Measurements from ENCODE around the gene MAD2L1BP. TPM values are rescaled to one million over a fixed set of nuclear protein-coding genes. Genes with fewer than 3 reads are reported as not detected.

MAD2L1BP gene
- total RNA-seq, 1 donor from 2014 or later, result 22.8 TPM

- TF ChIP-seq CTCF (IDR thresholded peaks at IDR 0.05), result no peak
- Mint-ChIP-seq H3K27me3 (ENCODE audit: low read depth) (no peaks in the 10 kb centered on the region), H3K4me3 (ENCODE audit: unreplicated experiment) (no peak overlapping the region), H3K36me3 (ENCODE audit: low read depth) (peaks cover 16% of the 10 kb centered on the region), H3K4me1 (ENCODE audit: low read depth) (peaks cover 22% of the 10 kb centered on the region), H3K9me3 (ENCODE audit: low read depth) (no peaks in the 10 kb centered on the region), H3K27ac (ENCODE audit: unreplicated experiment) (no peak overlapping the region)
- no peak for DNase-seq (ENCODE audit: low spot score)
These were observed 35.0 kb downstream of the MAD2L1BP start for GRCh38 chr6:43670623-43670986.

- H3K4me3 Mint-ChIP-seq (ENCODE audit: unreplicated experiment), result no peak overlapping the region
- no peaks in the 10 kb centered on the region for H3K27me3 Mint-ChIP-seq (ENCODE audit: low read depth)
- H3K27ac Mint-ChIP-seq (ENCODE audit: unreplicated experiment), result no peak overlapping the region
- TF ChIP-seq CTCF (IDR thresholded peaks at IDR 0.05), result no peak
- no peak for DNase-seq (ENCODE audit: low spot score)
- H3K9me3 Mint-ChIP-seq (ENCODE audit: low read depth), result no peaks in the 10 kb centered on the region
- peaks cover 19% of the 10 kb centered on the region for H3K36me3 Mint-ChIP-seq (ENCODE audit: low read depth)
- peaks cover 22% of the 10 kb centered on the region for H3K4me1 Mint-ChIP-seq (ENCODE audit: low read depth)
These were observed 35.6 kb downstream of the MAD2L1BP start for GRCh38 chr6:43671011-43671800.

- H3K4me1 Mint-ChIP-seq (ENCODE audit: low read depth), result peaks cover 22% of the 10 kb centered on the region
These were observed 36.4 kb downstream of the MAD2L1BP start for GRCh38 chr6:43671801-43672690.

GRCh38 chr6:43673444-43674084, 37.9 kb downstream of the MAD2L1BP start:
- H3K4me1 Mint-ChIP-seq (ENCODE audit: low read depth), result peaks cover 8% of the 10 kb centered on the region
- no peaks in the 10 kb centered on the region for H3K9me3 Mint-ChIP-seq (ENCODE audit: low read depth)
- peaks cover 28% of the 10 kb centered on the region for H3K36me3 Mint-ChIP-seq (ENCODE audit: low read depth)
- no peak overlapping the region for H3K27ac Mint-ChIP-seq (ENCODE audit: unreplicated experiment)
- H3K27me3 Mint-ChIP-seq (ENCODE audit: low read depth), result no peaks in the 10 kb centered on the region
- no peak for TF ChIP-seq CTCF (IDR thresholded peaks at IDR 0.05)
- no peak overlapping the region for H3K4me3 Mint-ChIP-seq (ENCODE audit: unreplicated experiment)
- no peak for DNase-seq (ENCODE audit: low spot score)

More at GRCh38 chr6:43671801-43672690, 36.4 kb downstream of the MAD2L1BP start:
- no peak for TF ChIP-seq CTCF (IDR thresholded peaks at IDR 0.05)
- Mint-ChIP-seq H3K36me3 (ENCODE audit: low read depth) (peaks cover 19% of the 10 kb centered on the region), H3K27ac (ENCODE audit: unreplicated experiment) (no peak overlapping the region), H3K27me3 (ENCODE audit: low read depth) (no peaks in the 10 kb centered on the region), H3K9me3 (ENCODE audit: low read depth) (no peaks in the 10 kb centered on the region), H3K4me3 (ENCODE audit: unreplicated experiment) (no peak overlapping the region)
- DNase-seq (ENCODE audit: low spot score), result no peak

GRCh38 chr6:43674291-43674690, 38.7 kb downstream of the MAD2L1BP start:
- no peak for DNase-seq (ENCODE audit: low spot score)
- no peak overlapping the region for H3K27ac Mint-ChIP-seq (ENCODE audit: unreplicated experiment)
- H3K4me1 Mint-ChIP-seq (ENCODE audit: low read depth), result peaks cover 2% of the 10 kb centered on the region
- no peak overlapping the region for H3K4me3 Mint-ChIP-seq (ENCODE audit: unreplicated experiment)
- H3K27me3 Mint-ChIP-seq (ENCODE audit: low read depth), result no peaks in the 10 kb centered on the region
- H3K36me3 Mint-ChIP-seq (ENCODE audit: low read depth), result peaks cover 28% of the 10 kb centered on the region
- no peaks in the 10 kb centered on the region for H3K9me3 Mint-ChIP-seq (ENCODE audit: low read depth)
- no peak for TF ChIP-seq CTCF (IDR thresholded peaks at IDR 0.05)
